Heart left ventricle (tissue), 16 donors: ENCODE measurements around the gene SIAH1. TPM values are rescaled to one million over a fixed set of nuclear protein-coding genes. Genes with fewer than 3 reads are reported as not detected.

Experiments
- ATAC-seq, 4 donors: fragments of 200-7000 bp; cut with Tn5 transposase; one replicate each; pipeline ENCODE4 v1.9.1; 2020 to 2022; ENCODE audit warnings: moderate library complexity in 4 of 4, mild to moderate bottlenecking in 3 of 4, moderate number of reproducible peaks in 1 of 4
- DNase-seq, 5 donors: peaks; one replicate each; pipeline ENCODE4 v3.0.0-alpha.2; 2020
- H3K27ac ChIP-seq, 12 donors: fragments of 200-600 bp; sonication (generic) in 4 of 12; one replicate each; pipeline versions ENCODE4 v1.5.0 to v1.8.0; 2016 to 2022; ENCODE audit warnings: mild to moderate bottlenecking in 2 of 12
- H3K27me3 ChIP-seq, 9 donors: fragments of 200-600 bp; sonication (generic) in 2 of 9; one replicate each; pipeline versions ENCODE4 v1.5.1 to v1.8.0; 2016 to 2022; ENCODE audit warnings: mild to moderate bottlenecking in 3 of 9
- H3K36me3 ChIP-seq, 9 donors: fragments of 200-600 bp; sonication (generic) in 2 of 9; one replicate each; pipeline versions ENCODE4 v1.5.0 to v1.8.0; 2018 to 2022; ENCODE audit warnings: mild to moderate bottlenecking in 2 of 9
- H3K4me1 ChIP-seq, 12 donors: fragments of 200-600 bp; sonication (generic) in 4 of 12; one replicate each; pipeline versions ENCODE4 v1.5.0 to v1.8.0; 2016 to 2022; ENCODE audit warnings: mild to moderate bottlenecking in 3 of 12
- H3K4me3 ChIP-seq, 12 donors: fragments of 200-600 bp; sonication (generic) in 4 of 12; one replicate each; pipeline versions ENCODE4 v1.5.0 to v1.8.0; 2017 to 2022; ENCODE audit warnings: mild to moderate bottlenecking in 9 of 12, moderate library complexity in 4 of 12
- H3K9me3 ChIP-seq, 12 donors: fragments of 200-600 bp; sonication (generic) in 4 of 12; one replicate each; pipeline versions ENCODE4 v1.5.0 to v1.8.0; 2016 to 2022; ENCODE audit warnings: mild to moderate bottlenecking in 1 of 12
- POLR2A ChIP-seq, 2 donors: fragments of 450-650 bp; IDR thresholded peaks; one replicate each; pipeline ENCODE4 v1.6.1; 2017; ENCODE audit warnings: antibody characterized with exemption in 2 of 2, mild to moderate bottlenecking in 2 of 2, moderate library complexity in 2 of 2
- whole genome bisulfite sequencing, 4 donors: extraction: QIAGEN DNeasy Blood & Tissue Kit in 2 of 4; methylation state at CpG; one replicate each; pipeline versions ENCODE4 v1.1.5 to v1.1.7; 2013 to 2018; 5-methylcytosine and 5-hydroxymethylcytosine counted together
- intact Hi-C, 10 donors: fragments of 100-400 bp; cut with DNase I; formaldehyde crosslinking; loops; one replicate each; pipeline versions ENCODE4 v1.11.1 to v1.14.2; 2022
- polyA plus RNA-seq, 2 donors: library from polyadenylated mRNA; stranded (reverse); fragments of 200-250 nt; gene quantifications; one replicate each; pipeline ENCODE4 v1.2.3, GENCODE V29; 2013
- total RNA-seq, 9 donors: library from RNA; depleted of rRNA in 2 of 9; stranded (reverse); fragments of >200 nt in 2 of 9; fragmentation: NEBNext Ultra II Directional in 3 of 9; extraction: Animal tissue kit (Norgen Biotek cat#: 25700) in 3 of 9; gene quantifications; one replicate each; pipeline versions ENCODE4 v1.1.0 to v1.2.4, GENCODE V29; 2016 to 2023
- TF ChIP-seq, protein P1 (sequence below), 12 donors: fragments of 200-600 bp; sonication (generic) in 4 of 12; IDR thresholded peaks; one replicate each; pipeline versions ENCODE4 v1.5.0 to v1.8.0; 2018 to 2022; ENCODE audit warnings: antibody characterized with exemption in 12 of 12, mild to moderate bottlenecking in 5 of 12
- donor health status: ischemic (EF 13 %, LVEDD 7.1; RV severe dilation, severe dysfunction).
- donor health status: healthy with polysubstance abuse.
- donor health status: DM: no; HTN: yes; CAD: no.
- donor health status: DM: no; HTN: no; CAD: no.
- donor health status: ischemic (EF 25% LVEDD 6.9; RV normal size, moderate dysfunction).
- donor health status: ischemic (EF 25% LVEDD 5.7; RV mildly dilated, moderate dysfunction).
- donor health status: healthy.
- donor health status: DM: yes; HTN: yes; CAD: no.
- donor health status: ischemic (EF 35%, LVEDD 5.7; RV mildly dilated, moderate dysfunction).
- donor health status: nonischemic (EF 11% LVEDD 7.7; RV severe dilation, severe dysfunction).
- donor health status: DM: yes; HTN: yes; CAD: no.
- donor health status: PGD.
- donor health status: ischemic (EF 29% LVEDD 5.4; RV normal size, mild dysfunction).
- donor health status: nonischemic (EF 23%, LVEDD 6.1; RV moderate dilation, normal function).

The SIAH1 gene
- total and polyA plus RNA-seq, 11 donors, result 10.1 to 21.5 (median 13.4) TPM

DNA sequence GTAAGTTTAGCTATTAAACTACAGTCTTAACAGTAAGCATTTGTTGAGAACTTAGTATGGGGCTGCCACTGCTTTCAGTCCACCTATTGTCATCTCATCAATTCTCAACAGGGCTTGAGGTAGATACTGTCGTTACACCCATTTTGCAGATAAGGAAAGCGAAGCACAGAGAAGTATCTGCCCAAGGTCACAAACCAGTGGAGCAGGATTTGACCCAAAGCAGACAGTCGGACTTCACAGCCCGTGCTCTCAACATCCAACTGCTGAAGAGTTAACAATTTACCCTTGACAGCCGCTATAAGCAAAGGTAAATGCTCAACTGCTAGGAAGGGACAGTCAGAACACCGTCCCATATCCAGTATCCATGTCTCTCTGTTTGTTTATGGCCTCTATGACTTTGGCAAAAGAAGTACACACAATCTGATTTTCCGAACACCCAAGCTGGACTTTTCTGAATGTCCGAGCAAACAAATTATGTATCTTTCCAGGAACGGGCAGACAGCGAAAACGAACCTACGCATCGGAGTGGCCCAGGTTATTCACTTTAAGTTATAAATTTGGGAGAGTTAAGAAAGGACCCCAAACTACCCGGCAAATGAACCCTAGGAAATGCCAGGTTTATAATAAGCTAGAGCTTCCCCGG lies 1.2 kb downstream of the SIAH1 start:
- H3K9me3 ChIP-seq, result no peaks in the 10 kb centered on the region
- ATAC-seq (no peak), DNase-seq (no peak)
- peak overlapping the region; percentile 65 to 99 (median 95) for H3K4me3 ChIP-seq
- peak overlapping the region; percentile 97 to 100 (median 99) for H3K27ac ChIP-seq
- no peaks in the 10 kb centered on the region for H3K36me3 ChIP-seq
- 1 to 2% (median 1%) methylated on average over 15 of the region's 15 CpGs for WGBS, 4 donors
- intact Hi-C loops, result loop anchor here in 8 of 10 donors (2.0 to 10.0 kb wide), 7 partner anchors 17 to 241 kb away; partner anchors contain the start of gene N4BP1 (in 2 of the 8)
- peak in 1 of 2 donors; percentile 13 for TF ChIP-seq POLR2A (IDR thresholded peaks at IDR 0.05)
- TF ChIP-seq, protein P1, sequence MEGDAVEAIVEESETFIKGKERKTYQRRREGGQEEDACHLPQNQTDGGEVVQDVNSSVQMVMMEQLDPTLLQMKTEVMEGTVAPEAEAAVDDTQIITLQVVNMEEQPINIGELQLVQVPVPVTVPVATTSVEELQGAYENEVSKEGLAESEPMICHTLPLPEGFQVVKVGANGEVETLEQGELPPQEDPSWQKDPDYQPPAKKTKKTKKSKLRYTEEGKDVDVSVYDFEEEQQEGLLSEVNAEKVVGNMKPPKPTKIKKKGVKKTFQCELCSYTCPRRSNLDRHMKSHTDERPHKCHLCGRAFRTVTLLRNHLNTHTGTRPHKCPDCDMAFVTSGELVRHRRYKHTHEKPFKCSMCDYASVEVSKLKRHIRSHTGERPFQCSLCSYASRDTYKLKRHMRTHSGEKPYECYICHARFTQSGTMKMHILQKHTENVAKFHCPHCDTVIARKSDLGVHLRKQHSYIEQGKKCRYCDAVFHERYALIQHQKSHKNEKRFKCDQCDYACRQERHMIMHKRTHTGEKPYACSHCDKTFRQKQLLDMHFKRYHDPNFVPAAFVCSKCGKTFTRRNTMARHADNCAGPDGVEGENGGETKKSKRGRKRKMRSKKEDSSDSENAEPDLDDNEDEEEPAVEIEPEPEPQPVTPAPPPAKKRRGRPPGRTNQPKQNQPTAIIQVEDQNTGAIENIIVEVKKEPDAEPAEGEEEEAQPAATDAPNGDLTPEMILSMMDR (IDR thresholded peaks at IDR 0.05), result no peak
- H3K27me3 ChIP-seq, result no peaks in the 10 kb centered on the region
- peaks cover 10 to 65% (median 36%) of the 10 kb centered on the region in 12 donors for H3K4me1 ChIP-seq

DNA sequence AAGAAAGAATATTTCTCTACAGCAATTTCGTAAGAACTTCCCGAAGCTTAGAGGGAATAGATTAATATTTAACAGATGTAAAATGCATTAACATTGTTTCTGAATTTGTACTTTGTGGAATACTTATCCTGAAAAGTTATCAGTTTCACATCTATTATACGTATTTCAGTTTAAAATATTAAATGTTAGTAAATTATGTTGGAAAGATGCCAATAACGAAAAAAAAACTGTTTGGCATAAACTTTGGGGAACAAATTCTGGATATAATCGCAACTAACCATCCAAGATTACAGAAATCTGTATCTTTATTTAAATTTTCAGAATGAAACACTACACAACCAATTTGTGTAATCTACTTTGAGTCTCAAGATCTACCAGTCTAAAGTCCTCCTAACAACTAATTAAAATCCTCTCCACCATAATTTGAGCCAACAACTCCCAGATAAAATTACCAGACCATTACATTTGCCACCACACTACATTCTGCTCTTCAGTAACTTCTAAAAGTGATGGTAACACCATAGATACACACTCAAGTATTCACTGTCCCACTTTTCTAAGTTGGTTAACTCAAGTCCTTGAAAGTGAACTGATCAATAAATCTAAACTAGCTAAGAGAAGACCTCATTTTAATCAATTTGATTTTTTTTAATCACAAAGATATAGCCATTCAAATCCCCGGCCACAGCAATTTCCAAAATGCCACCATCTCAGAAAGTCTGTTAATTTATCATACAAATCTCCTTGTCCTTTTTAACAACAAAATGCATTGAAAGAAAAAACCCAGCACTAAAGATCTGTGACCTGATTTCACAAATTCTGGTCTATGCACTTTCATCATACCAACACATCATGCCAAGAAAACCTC lies 2.0 kb downstream of the SIAH1 start:
- Histone ChIP-seq H3K27me3 (no peaks in the 10 kb centered on the region), H3K27ac (peak overlapping the region in 11 of 12 donors; percentile 97 to 100 (median 99)), H3K4me3 (peak overlapping the region; percentile 65 to 99 (median 95)), H3K9me3 (no peaks in the 10 kb centered on the region), H3K4me1 (peaks cover 16 to 65% (median 44%) of the 10 kb centered on the region in 12 donors), H3K36me3 (no peaks in the 10 kb centered on the region)
- DNase-seq (no peak), ATAC-seq (no peak)
- intact Hi-C loops, result loop anchor here in 7 of 10 donors (2.0 to 10.0 kb wide), 5 partner anchors 16 to 242 kb away; partner anchors contain the start of gene N4BP1 (in 1 of the 7)
- no peak for TF ChIP-seq POLR2A (IDR thresholded peaks at IDR 0.05)
- TF ChIP-seq, protein P1 (IDR thresholded peaks at IDR 0.05), result no peak
- WGBS, 4 donors, result 25 to 34% (median 28%) methylated on average over 6 of the region's 6 CpGs

DNA sequence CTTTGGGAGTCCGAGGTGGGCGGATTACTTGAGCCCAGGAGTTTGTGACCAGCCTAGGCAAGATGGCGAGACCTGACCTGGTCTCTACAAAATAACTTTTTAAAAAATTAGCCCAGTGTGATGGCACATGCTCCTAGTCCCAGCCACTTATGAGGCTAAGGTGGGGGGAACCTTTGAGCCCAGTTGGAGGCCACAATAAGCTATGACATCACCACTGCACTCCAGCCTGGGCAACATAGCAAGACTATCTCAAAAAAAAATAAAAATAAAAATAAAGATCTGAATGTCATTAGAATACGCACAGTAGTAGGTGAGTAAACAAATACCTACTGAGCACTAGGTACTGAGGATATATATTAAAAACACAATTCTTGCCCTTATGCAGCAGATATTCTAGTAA lies 3.1 kb downstream of the SIAH1 start:
- H3K4me1 ChIP-seq, result peaks cover 17 to 77% (median 51%) of the 10 kb centered on the region in 12 donors
- H3K36me3 ChIP-seq, result no peaks in the 10 kb centered on the region
- 93 to 98% (median 94%) methylated on average over 4 of the region's 4 CpGs for WGBS, 4 donors
- no peak for DNase-seq
- peak overlapping the region in 2 of 12 donors; percentile 97 to 99 for H3K27ac ChIP-seq
- no peak for ATAC-seq
- intact Hi-C loops, result loop anchor here in 7 of 10 donors (1.0 to 10.0 kb wide), 6 partner anchors 15 to 243 kb away; partner anchors contain the start of gene N4BP1 (in 1 of the 7)
- no peak for TF ChIP-seq POLR2A (IDR thresholded peaks at IDR 0.05)
- TF ChIP-seq, protein P1 (IDR thresholded peaks at IDR 0.05), result no peak
- H3K4me3 ChIP-seq, result no peak overlapping the region
- H3K9me3 ChIP-seq, result no peaks in the 10 kb centered on the region
- H3K27me3 ChIP-seq, result no peaks in the 10 kb centered on the region

DNA sequence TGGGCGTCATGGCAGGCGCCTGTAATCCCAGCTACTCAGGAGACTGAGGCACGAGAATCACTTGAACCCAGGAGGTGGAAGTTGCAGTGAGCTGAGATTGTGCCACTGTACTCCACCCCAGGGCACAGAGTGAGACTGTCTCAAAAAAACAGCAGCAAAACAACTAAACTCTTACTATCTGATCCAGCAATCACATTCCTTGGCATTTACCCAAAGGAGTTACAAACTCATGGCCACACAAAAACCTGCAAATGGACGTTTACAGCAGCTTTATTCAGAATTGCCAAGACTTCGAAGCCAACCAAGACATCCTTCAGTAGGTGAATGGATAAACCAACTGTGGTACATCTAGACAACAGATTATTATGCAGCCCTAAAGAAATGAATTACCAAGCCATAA lies 4.0 kb downstream of the SIAH1 start:
- Histone ChIP-seq H3K4me1 (peaks cover 18 to 79% (median 61%) of the 10 kb centered on the region in 12 donors), H3K9me3 (no peaks in the 10 kb centered on the region)
- WGBS, 4 donors, result 60 to 72% (median 65%) methylated on average over 5 of the region's 5 CpGs

More for the DNA sequence above, 4.0 kb downstream of the SIAH1 start:
- intact Hi-C loops, result loop anchor here in 6 of 10 donors (10.0 kb wide), 4 partner anchors 154 to 244 kb away; partner anchors contain the start of gene N4BP1 (in 1 of the 6)
- no peak overlapping the region for H3K4me3 ChIP-seq
- H3K27me3 ChIP-seq, result no peaks in the 10 kb centered on the region
- no peak overlapping the region for H3K27ac ChIP-seq
- no peak for DNase-seq
- ATAC-seq, result no peak
- TF ChIP-seq, protein P1 (IDR thresholded peaks at IDR 0.05), result no peak
- no peak for TF ChIP-seq POLR2A (IDR thresholded peaks at IDR 0.05)
- no peaks in the 10 kb centered on the region for H3K36me3 ChIP-seq
